Stimulated activated CD8-positive, alpha-beta memory T cell treated with anti-CD3 and anti-CD28 coated beads, Interleukin-4, amount 100 ng/mL, for 4 hours (primary cell): Measurements from ENCODE around the gene CCDC38.

ENCODE experiments used
- DNase-seq, 2 donors: peaks; one replicate each; pipeline ENCODE4 v3.0.0-alpha.2; 2020; ENCODE audit warnings: low read depth in 2 of 2, low spot score in 1 of 2

CCDC38 gene

DNA sequence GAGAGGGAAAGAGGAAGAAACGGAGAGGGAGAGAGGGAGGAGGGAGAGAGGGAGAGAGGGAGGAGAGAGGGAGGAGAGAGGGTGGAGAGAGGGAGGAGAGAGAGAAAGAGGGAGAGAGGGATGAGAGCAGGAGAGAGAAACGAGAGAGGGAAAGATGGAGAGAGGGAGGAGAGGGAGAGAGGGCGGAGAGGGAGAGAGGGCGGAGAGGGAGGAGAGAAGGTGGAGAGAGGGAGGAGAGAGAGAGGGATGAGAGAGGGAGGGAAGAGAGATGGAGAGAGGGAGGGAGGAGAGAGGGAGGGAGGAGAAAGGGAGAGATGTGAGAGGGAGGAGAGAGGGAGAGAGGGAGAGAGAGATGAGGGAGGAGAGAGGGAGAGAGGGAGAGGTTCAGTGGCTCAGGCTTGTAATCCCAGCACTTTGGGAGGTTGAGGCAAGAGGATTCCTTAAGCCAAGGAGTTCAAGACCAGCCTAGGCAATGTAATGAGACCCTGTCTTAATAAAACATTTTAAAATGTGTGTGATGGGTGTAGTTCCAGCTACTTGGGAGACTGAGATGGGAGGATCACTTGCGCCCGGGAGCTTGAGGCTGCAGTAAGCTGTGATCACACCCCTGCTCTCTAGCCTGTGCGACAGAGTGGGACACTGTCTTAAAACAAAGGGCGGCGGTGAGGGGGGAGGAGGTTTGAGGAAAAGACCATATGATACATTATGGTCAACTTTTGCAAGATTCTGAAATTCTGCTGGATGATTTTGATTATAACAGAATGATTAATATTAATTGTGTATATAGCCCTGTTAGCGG, 105.0 kb downstream of the CCDC38 start:
- DNase-seq, result no peak

DNA sequence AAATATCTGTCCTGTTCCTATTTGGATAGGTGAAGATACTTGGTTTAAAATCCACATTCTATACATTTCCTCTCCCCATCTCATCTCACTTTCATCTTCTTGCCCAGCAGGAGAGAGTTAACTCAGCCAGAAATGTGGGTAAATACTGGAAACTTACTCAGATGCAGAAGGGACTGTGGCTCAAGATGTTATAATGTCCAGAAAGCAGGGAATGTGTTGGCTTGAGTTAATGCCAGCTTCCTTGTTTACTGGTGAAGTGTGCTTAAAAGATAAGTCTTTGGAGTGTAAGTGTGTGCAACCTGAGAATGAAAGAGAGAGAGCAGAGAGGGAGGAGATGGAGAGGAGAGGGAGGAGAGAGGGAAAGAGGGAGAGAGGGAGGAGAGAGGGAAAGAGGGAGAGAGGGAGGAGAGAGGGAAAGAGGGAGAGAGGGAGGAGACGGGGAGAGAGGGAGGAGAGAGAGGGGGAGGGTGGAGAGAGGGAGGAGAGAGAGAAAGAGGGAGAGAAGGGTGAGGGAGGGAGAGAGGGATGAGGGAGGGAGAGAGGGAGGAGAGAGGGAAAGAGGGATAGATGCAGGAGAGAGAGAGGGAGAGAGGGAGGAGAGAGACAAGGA, 105.7 kb downstream of the CCDC38 start:
- DNase-seq, result no peak

DNA sequence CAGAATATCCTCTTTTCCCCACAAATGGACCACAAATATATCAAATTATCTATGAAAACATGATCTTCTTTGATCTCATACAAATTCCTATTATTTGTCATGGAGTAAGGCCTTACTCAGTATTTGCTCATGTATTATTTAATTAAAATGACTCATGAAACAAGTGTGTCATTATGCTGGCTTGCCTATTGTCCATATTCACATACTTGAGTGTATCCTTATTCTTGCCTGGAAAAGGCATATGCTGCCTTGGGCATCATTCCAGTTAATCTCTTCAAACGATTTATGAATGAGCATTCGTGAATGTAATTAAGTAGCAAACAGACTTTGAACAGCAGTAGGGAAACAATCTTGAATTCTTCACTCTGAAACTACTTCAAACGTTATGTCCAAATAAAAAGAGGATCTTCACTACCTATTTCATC, 106.2 kb downstream of the CCDC38 start:
- no peak for DNase-seq

DNA sequence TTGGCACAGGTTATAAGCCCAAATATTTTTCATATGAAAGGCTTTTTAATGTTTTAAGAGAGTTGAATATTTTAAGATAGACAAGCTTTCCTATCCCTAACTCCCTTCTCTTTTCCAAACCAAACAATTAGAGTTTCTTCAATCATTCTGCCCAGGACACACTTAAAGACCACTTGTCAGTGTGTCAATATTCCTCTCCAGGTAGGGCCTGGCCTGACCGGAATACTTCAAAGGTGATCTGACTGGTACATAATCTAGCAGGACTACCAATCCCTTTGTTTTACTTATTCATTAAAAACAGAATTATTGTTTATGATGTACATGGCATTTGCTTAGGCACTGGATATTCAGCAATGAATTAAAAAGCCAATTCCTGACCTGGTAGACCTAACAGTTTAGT, 107.8 kb downstream of the CCDC38 start:
- no peak for DNase-seq

DNA sequence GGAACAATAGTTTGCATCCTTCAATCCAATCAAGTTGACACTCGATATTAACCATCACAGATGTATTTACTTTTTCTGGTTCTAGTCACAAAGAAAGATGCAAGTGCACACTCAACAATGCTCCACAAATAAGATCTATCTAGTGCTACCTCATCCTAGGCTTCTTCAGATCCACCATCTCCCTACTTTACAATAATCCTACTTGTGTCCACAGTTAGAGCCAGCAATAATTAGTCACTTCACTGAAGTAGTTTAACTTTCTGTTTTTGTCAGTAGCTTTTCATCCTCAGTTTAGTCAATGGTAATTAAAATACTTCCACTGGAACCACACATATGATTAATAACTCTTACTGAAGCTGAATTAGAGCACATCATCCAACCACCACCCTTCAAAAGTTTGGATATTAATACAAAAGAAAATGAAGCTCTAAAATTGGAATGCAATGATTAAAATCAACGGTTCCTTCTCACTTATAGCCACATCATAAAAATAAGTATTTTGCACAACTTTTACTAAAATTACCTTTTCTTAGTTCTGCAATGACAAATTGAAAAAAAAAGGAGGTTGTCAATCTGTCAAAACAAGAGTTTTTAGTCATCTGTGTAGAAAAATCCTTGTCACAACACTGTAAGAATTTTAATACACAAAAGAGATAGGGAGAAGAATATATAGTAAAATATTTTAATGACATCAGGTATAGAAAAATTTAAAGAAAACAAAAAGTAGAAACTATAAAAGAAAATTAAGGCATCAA, 111.9 kb downstream of the CCDC38 start:
- DNase-seq, result no peak

- no peak for DNase-seq
Observed at GRCh38 chr12:95829395-95829794, 113.0 kb downstream of the CCDC38 start.

- no peak for DNase-seq
Observed at GRCh38 chr12:95820096-95820703, 122.2 kb downstream of the CCDC38 start.
